ENCODE measurements around the gene DNAJC11. TPM values are rescaled to one million over a fixed set of nuclear protein-coding genes. Genes with fewer than 3 reads are reported as not detected.

DNAJC11 gene
- total RNA-seq, 1 experiment from 2014 or later: 75.6 TPM

GRCh38 chr1:6592865-6593593 is 108.6 kb downstream of the DNAJC11 start:
- H4K20me1 ChIP-seq (ENCODE audit: insufficient read depth): peaks cover 8% of the 10 kb centered on the region; the same call in 1 of the 2 replicates
- no peak overlapping the region for H3K4me2 ChIP-seq (ENCODE audit: low read length)
- no peak overlapping the region for H2AFZ ChIP-seq (ENCODE audit: low read depth, low read length, poor library complexity, severe bottlenecking)
- no peak overlapping the region for H3K4me3 ChIP-seq (replicated peaks in 1 of 2; ENCODE audit: low read depth in 1 of 2, low read length in 2 of 2)
- no peak for ATAC-seq
- DNase-seq (ENCODE audit: low read depth, low spot score): no peak
- intact Hi-C loops (cut with micrococcal nuclease): no loop called here
- H3K9me2 ChIP-seq (ENCODE audit: insufficient read depth): no peaks in the 10 kb centered on the region
- no peaks in the 10 kb centered on the region for H3K9me3 ChIP-seq (ENCODE audit: control insufficient read depth in 1 of 2, insufficient read depth in 1 of 2, low read depth in 1 of 2, low read length in 2 of 2)
- H3K79me2 ChIP-seq (ENCODE audit: insufficient read depth, low read length): peaks cover 56% of the 10 kb centered on the region
- H3K4me1 ChIP-seq (ENCODE audit: control insufficient read depth in 1 of 2, insufficient read depth in 2 of 2, low read length in 2 of 2): no peaks in the 10 kb centered on the region
- H3K27me3 ChIP-seq (ENCODE audit: insufficient read depth, low read length): no peaks in the 10 kb centered on the region
- ChIA-PET CTCF (no interaction called here), RAD21 (ENCODE audit: low non-redundant PET in 1 of 2, low total read pairs in 2 of 2, uncharacterized antibody in 2 of 2, unreplicated experiment in 2 of 2) (no interaction called here), POLR2A (no interaction called here)
- no peak overlapping the region for H3K27ac ChIP-seq (ENCODE audit: low read depth, low read length)
- BruUV-seq (replicated peaks): no TSS peak
- peaks cover 25 to 74% of the 10 kb centered on the region in 2 experiments for H3K36me3 ChIP-seq (ENCODE audit: control insufficient read depth in 1 of 2, insufficient read depth in 2 of 2, low read length in 2 of 2)
- H3K9ac ChIP-seq (ENCODE audit: low read length): no peak overlapping the region
- TF ChIP-seq ZFX (IDR thresholded peaks at IDR 0.05) (no peak), RAD21 (IDR thresholded peaks at IDR 0.05; ENCODE audit: low read depth) (no peak), SP1 (IDR thresholded peaks at IDR 0.05; ENCODE audit: low read depth) (no peak), EGR1 (IDR thresholded peaks at IDR 0.05; ENCODE audit: low read depth) (no peak), JUND (IDR thresholded peaks at IDR 0.05) (no peak), ELF1 (IDR thresholded peaks at IDR 0.05; ENCODE audit: borderline replicate concordance, low read depth) (no peak), CBX3 (IDR thresholded peaks at IDR 0.05; ENCODE audit: low read depth) (no peak), MAX (IDR thresholded peaks at IDR 0.05) (no peak)

DNA sequence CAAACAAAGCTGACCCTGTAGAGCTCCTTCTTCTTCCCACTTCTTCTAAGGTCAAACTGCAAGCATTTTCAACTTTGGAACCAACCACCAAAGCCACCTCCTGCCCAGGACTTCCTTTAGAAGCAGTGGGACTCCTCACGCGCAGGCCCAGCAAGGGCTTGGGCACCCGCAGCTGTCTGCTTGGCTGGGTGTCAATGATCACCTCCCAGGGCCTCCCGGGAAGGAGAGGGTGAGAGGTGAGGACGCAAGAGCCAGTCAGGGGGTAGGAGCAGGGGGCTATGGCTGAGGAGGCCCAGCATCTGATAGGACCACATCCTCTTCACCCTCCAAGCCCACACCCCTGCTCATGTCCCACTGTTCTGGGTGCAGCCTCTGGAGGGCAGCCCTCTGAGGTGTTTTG is 109.2 kb downstream of the DNAJC11 start:
- no peak overlapping the region for H3K27ac ChIP-seq (ENCODE audit: low read depth, low read length)
- H3K9me2 ChIP-seq (ENCODE audit: insufficient read depth): no peaks in the 10 kb centered on the region
- ATAC-seq (no peak), DNase-seq (ENCODE audit: low read depth, low spot score) (no peak)
- H3K79me2 ChIP-seq (ENCODE audit: insufficient read depth, low read length): peaks cover 50% of the 10 kb centered on the region
- H3K4me2 ChIP-seq (ENCODE audit: low read length): no peak overlapping the region
- H2AFZ ChIP-seq (ENCODE audit: low read depth, low read length, poor library complexity, severe bottlenecking): no peak overlapping the region
- H3K9me3 ChIP-seq (ENCODE audit: control insufficient read depth in 1 of 2, insufficient read depth in 1 of 2, low read depth in 1 of 2, low read length in 2 of 2): no peaks in the 10 kb centered on the region
- intact Hi-C loops (cut with micrococcal nuclease): no loop called here
- H4K20me1 ChIP-seq (ENCODE audit: insufficient read depth): peaks cover 2% of the 10 kb centered on the region; the same call in 1 of the 2 replicates
- peaks cover 21 to 68% of the 10 kb centered on the region in 2 experiments for H3K36me3 ChIP-seq (ENCODE audit: control insufficient read depth in 1 of 2, insufficient read depth in 2 of 2, low read length in 2 of 2)
- no peak for TF ChIP-seq JUND (IDR thresholded peaks at IDR 0.05)
- no peak overlapping the region for H3K4me3 ChIP-seq (replicated peaks in 1 of 2; ENCODE audit: low read depth in 1 of 2, low read length in 2 of 2)
- H3K27me3 ChIP-seq (ENCODE audit: insufficient read depth, low read length): no peaks in the 10 kb centered on the region
- ChIA-PET POLR2A (no interaction called here), CTCF (no interaction called here), RAD21 (ENCODE audit: low non-redundant PET in 1 of 2, low total read pairs in 2 of 2, uncharacterized antibody in 2 of 2, unreplicated experiment in 2 of 2) (no interaction called here)
- H3K4me1 ChIP-seq (ENCODE audit: control insufficient read depth in 1 of 2, insufficient read depth in 2 of 2, low read length in 2 of 2): no peaks in the 10 kb centered on the region
- no peak overlapping the region for H3K9ac ChIP-seq (ENCODE audit: low read length)
- no TSS peak for BruUV-seq (replicated peaks)

Data from HCT116 (cell line).